ENCODE measurements around the gene SLC37A2.

GRCh38 chr11:125076378-125076945, 13.4 kb downstream of the SLC37A2 start:
- no peak for TF ChIP-seq CTCF (IDR thresholded peaks at IDR 0.05)
- TF ChIP-seq ZNF416 (CRISPR knock-in tag; IDR thresholded peaks at IDR 0.05), result no peak
- no peak for TF ChIP-seq E2F1 (CRISPR knock-in tag; IDR thresholded peaks at IDR 0.05)
- TF ChIP-seq HMGXB4 (CRISPR knock-in tag; IDR thresholded peaks at IDR 0.05), result no peak
- no peak for TF ChIP-seq ARID4B (CRISPR knock-in tag; IDR thresholded peaks at IDR 0.05; ENCODE audit: borderline replicate concordance)
- TF ChIP-seq RELA (CRISPR knock-in tag; IDR thresholded peaks at IDR 0.05; ENCODE audit: borderline replicate concordance), result no peak
- TF ChIP-seq JAZF1 (CRISPR knock-in tag; IDR thresholded peaks at IDR 0.05), result no peak
- TF ChIP-seq GTF2I (CRISPR knock-in tag; conservative IDR thresholded peaks at IDR 0.05), result no peak
- TF ChIP-seq USF2 (CRISPR knock-in tag; IDR thresholded peaks at IDR 0.05), result no peak
- TF ChIP-seq PRDM15 (CRISPR knock-in tag; IDR thresholded peaks at IDR 0.05), result no peak
- no peak for TF ChIP-seq ELF4 (CRISPR knock-in tag; IDR thresholded peaks at IDR 0.05; ENCODE audit: low read depth)
- no peak for TF ChIP-seq NFYB (CRISPR knock-in tag; conservative IDR thresholded peaks at IDR 0.05; ENCODE audit: low read depth)

Data from WTC11 (cell line).